PC-3 (cell line): ENCODE data around the gene NR4A3.

Experiments used
- CTCF ChIP-seq: fragments of 300-600 bp; sonication (generic); conservative IDR thresholded peaks from 2 replicates; pipeline ENCODE4 v1.5.1; 2017; ENCODE audit warnings: antibody characterized with exemption, low read depth, mild to moderate bottlenecking, low read length
- EZH2 ChIP-seq: fragments of 300-600 bp; sonication (generic); IDR thresholded peaks from one replicate; pipeline ENCODE4 v1.6.1; 2017; ENCODE audit warnings: antibody characterized with exemption, mild to moderate bottlenecking, low read length; ENCODE audit not compliant: unreplicated experiment

DNA sequence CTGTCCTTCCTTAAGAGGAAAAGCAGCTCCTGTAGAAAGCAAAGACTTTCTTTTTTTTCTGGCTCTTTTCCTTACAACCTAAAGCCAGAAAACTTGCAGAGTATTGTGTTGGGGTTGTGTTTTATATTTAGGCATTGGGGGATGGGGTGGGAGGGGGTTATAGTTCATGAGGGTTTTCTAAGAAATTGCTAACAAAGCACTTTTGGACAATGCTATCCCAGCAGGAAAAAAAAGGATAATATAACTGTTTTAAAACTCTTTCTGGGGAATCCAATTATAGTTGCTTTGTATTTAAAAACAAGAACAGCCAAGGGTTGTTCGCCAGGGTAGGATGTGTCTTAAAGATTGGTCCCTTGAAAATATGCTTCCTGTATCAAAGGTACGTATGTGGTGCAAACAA lies 42.3 kb downstream of the NR4A3 start:
- TF ChIP-seq CTCF (no peak), EZH2 (no peak)
